T-helper 1 cell treated with Interleukin-12 subunit alpha and Interleukin-12 subunit beta and Interleukin-4 antibody, amounts not matched to agents 30 μg/mL and 1 μg/mL, for 36 hours (primary cell): ENCODE results near the gene PAQR9.
"Not testable (repeated sequence)": the region's sequence is repeated elsewhere in the genome, so short reads cannot be mapped to it uniquely, and the experiment has no call there.

Experiments used
- H3K27ac Mint-ChIP-seq: one replicate; pipeline ENCODE4 v1.8.0; 2021; ENCODE audit warnings: mild to moderate bottlenecking, mixed read lengths
- H3K27me3 Mint-ChIP-seq: one replicate; pipeline ENCODE4 v1.8.0; 2021; ENCODE audit warnings: low read depth, mixed read lengths
- H3K36me3 Mint-ChIP-seq: one replicate; pipeline ENCODE4 v1.8.0; 2021; ENCODE audit warnings: low read depth, mixed read lengths
- H3K4me1 Mint-ChIP-seq: one replicate; pipeline ENCODE4 v1.8.0; 2021; ENCODE audit warnings: low read depth, mixed read lengths
- H3K4me3 Mint-ChIP-seq: one replicate; pipeline ENCODE4 v1.8.0; 2021; ENCODE audit warnings: mild to moderate bottlenecking, moderate library complexity, mixed read lengths
- H3K9me3 Mint-ChIP-seq: one replicate; pipeline ENCODE4 v1.8.0; 2021; ENCODE audit warnings: mixed read lengths

PAQR9 gene

DNA sequence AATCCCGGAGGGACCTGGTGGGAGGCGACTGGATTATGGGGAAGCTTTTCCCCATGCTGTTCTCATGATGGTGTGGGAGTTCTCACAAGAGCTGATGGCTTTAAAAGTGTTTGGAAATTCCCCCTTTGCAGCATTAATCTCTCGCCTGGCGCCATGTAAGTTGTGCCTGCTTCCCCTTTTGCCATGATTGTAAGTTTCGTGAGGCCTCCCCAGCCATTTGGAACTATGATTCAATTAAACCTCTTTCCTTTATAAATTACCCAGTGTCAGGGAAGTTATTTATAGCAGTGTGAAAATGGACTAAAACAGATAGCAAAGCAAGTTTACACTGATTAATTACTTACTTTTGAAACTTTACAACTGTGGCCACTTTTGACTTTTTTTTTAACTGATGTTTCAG, 27.2 kb upstream of the PAQR9 start:
- H3K27ac Mint-ChIP-seq = no peak overlapping the region
- H3K36me3 Mint-ChIP-seq = no peaks in the 10 kb centered on the region

DNA sequence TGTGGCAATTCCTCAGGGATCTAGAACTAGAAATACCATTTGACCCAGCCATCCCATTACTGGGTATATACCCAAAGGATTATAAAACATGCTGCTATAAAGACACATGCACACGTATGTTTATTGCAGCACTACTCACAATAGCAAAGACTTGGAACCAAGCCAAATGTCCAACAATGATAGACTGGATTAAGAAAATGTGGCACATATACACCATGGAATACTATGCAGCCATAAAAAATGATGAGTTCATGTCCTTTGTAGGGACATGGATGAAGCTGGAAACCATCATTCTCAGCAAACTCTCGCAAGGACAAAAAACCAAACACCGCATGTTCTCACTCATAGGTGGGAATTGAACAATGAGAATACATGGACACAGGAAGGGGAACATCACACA, 25.4 kb upstream of the PAQR9 start:
- not testable (repeated sequence) for H3K27ac Mint-ChIP-seq, H3K4me3 Mint-ChIP-seq, H3K9me3 Mint-ChIP-seq, H3K4me1 Mint-ChIP-seq, H3K36me3 Mint-ChIP-seq
- peaks cover 20% of the 10 kb centered on the region for H3K27me3 Mint-ChIP-seq

More for the DNA sequence above, 27.2 kb upstream of the PAQR9 start:
- Mint-ChIP-seq H3K4me3 (no peak overlapping the region), H3K4me1 (peaks cover 9% of the 10 kb centered on the region), H3K27me3 (peaks cover 7% of the 10 kb centered on the region), H3K9me3 (no peaks in the 10 kb centered on the region)

DNA sequence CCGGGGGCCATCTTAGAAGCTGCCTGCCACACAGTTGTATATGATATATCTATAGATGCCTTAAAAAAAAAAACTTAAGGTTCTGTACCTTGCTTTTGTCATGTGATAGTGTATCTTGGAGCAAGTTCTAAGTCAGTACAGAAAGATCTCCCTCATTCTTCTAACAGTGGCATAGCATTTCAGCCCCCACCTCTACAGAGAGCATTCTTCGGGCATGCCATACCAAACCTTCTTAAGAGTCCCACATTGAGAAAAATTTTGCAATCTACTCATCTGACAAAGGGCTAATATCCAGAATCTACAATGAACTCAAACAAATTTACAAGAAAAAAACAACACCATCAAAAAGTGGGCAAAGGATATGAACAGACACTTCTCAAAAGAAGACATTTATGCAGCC, 24.7 kb upstream of the PAQR9 start:
- H3K9me3 Mint-ChIP-seq, H3K4me3 Mint-ChIP-seq, H3K4me1 Mint-ChIP-seq, H3K27ac Mint-ChIP-seq, H3K36me3 Mint-ChIP-seq: not testable (repeated sequence)
- peaks cover 23% of the 10 kb centered on the region for H3K27me3 Mint-ChIP-seq

DNA sequence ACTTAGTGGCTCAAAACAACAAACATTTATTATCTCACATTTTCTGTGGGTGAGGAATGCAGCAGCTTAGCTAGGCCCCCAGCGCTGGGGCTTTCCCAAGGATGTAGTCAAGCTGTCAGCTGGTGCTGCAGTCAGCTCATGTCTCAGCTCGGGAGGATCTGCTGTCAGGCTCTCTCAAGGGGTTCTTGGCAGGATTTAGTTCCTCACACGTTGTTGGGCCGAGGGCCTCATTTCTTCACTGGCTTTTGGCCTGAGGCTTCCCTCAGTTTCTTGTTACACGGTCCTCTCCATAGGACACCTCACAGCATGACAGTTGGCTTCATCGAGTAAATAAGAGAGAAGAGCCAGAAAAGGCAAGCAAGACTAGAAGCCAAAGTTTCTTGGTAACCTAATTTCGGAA, 24.2 kb upstream of the PAQR9 start:
- no peak overlapping the region for H3K4me3 Mint-ChIP-seq
- no peaks in the 10 kb centered on the region for H3K9me3 Mint-ChIP-seq
- peak overlapping the region; percentile 75 for H3K27ac Mint-ChIP-seq
- H3K4me1 Mint-ChIP-seq = peaks cover 4% of the 10 kb centered on the region
- no peaks in the 10 kb centered on the region for H3K36me3 Mint-ChIP-seq
- peaks cover 27% of the 10 kb centered on the region for H3K27me3 Mint-ChIP-seq

DNA sequence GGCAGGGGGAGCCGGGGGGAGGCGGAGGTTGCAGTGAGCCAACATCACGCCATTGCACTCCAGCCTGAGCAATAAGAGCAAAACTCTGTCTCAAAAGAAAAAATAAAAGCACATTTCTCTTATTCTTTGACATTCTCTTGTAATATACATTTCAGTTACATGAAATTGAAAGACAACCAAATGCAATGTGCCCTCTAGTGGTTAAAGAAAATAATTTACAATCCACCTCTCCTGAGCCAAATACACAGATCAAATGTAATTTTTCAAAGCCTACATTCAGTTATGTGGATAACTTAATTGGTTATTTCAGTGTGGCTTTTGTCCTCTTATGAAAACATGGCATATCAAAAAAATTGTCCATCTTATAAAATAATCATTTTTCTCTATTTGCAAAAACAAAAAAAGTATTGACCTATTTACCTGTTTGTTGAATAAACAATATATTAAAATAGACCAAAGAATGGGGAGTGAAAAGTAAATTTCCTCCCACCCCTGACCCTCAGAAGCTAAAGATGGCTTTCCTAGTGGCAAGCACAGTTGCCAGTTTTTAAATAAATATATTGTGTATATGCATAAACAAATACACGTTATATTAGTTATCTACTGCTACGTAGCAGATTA, 23.7 kb upstream of the PAQR9 start:
- Mint-ChIP-seq H3K4me1 (peaks cover 4% of the 10 kb centered on the region), H3K9me3 (no peaks in the 10 kb centered on the region), H3K27ac (no peak overlapping the region), H3K27me3 (peaks cover 29% of the 10 kb centered on the region), H3K36me3 (no peaks in the 10 kb centered on the region), H3K4me3 (no peak overlapping the region)

DNA sequence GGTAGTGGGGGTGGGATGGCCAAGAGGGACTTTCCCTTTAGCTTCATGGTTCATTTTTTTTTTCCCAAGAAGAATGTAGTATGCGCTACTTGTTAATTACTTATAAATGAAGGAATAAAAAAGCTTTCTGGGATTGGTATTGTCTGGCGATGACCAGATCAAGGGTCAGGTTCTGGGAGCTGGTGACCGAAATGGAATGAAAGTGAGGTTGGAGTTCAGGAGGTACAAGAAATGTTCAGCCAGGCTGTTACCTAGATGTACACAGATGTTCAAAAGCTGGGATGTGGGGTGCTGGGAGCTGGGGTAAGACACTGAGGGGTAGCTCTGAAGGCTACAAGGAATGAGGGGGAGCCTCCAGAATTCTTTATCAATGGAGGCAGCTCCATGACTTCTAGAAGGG, 20.8 kb upstream of the PAQR9 start:
- Mint-ChIP-seq H3K36me3 (no peaks in the 10 kb centered on the region), H3K4me1 (peaks cover 4% of the 10 kb centered on the region), H3K27me3 (peaks cover 41% of the 10 kb centered on the region), H3K9me3 (no peaks in the 10 kb centered on the region), H3K4me3 (no peak overlapping the region), H3K27ac (no peak overlapping the region)

DNA sequence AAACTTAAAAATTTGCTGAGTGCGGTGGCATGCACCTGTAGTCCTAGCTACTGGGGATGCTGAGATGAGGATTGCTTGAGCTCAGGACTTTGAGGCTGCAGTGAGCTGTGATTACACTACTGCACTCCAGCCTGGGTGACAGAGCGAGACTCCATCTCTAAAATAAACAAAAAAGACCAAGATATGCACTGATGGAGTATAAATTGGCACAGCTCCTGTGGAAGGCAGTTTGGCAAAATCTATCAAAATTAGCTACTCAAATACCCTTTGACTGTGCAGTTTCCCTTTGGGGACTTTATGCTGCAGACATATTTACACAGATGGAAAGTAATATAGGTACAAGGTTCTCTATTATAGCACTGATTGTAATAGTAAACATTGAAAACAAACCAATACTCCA, 19.8 kb upstream of the PAQR9 start:
- Mint-ChIP-seq H3K9me3 (no peaks in the 10 kb centered on the region), H3K27ac (no peak overlapping the region), H3K4me3 (no peak overlapping the region), H3K27me3 (peaks cover 47% of the 10 kb centered on the region), H3K36me3 (no peaks in the 10 kb centered on the region), H3K4me1 (peaks cover 4% of the 10 kb centered on the region)

DNA sequence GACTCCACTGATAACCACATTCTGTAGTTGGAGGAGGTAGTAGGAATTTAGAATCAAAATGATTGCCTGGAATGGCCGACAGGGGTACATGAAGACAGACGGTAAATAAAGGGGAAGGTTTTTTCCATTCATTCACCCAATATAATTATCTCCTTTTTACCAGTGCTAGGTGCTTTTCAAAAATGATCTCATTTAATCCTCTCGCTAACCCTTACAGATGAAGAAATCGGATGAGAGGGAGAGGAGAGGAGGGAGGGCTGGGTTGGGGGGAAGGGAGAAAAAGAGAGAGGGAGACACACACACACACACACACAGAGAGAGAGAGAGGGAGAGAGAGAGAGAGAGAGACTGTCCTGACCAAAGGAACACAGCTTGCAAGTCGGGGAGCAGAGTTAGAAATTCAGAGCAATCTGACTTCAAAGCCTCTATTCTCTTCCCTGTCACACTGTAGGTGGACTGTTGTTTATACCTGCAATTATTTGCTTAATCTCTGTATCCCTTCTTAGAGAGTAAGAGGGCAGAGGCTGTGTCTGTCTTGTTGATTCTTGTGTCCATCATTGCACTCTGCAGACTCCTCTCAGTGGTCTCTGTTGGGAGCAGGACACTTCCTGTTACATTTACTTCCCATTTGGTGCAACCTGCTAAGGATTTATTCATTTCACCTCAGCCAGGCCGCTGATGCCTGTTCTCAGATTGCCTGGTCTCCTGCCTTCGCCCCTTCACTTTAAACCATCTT, 18.7 kb upstream of the PAQR9 start:
- H3K4me3 Mint-ChIP-seq = no peak overlapping the region
- H3K9me3 Mint-ChIP-seq = no peaks in the 10 kb centered on the region
- no peaks in the 10 kb centered on the region for H3K4me1 Mint-ChIP-seq
- peaks cover 47% of the 10 kb centered on the region for H3K27me3 Mint-ChIP-seq
- no peaks in the 10 kb centered on the region for H3K36me3 Mint-ChIP-seq
- no peak overlapping the region for H3K27ac Mint-ChIP-seq

DNA sequence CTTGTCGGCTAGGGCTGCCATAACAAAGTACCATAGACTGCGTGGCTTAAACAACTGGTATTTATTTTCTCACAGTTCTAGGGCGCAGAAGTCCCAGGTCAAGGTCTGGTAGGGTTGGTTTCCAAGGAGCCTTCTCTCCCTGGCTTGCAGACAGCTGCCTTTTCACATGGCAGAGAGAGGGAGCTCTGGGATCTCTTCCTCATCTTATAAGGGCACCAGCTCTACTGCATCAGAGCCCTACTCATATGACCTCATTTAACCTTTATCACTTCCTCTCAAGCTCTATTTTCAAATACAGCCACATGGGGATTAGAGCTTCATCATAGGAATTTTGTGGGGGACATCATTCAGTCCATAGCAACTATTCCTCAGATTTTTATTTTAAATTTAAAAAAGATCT, 17.6 kb upstream of the PAQR9 start:
- Mint-ChIP-seq H3K36me3 (no peaks in the 10 kb centered on the region), H3K27ac (no peak overlapping the region), H3K9me3 (no peaks in the 10 kb centered on the region), H3K4me3 (no peak overlapping the region), H3K27me3 (peaks cover 51% of the 10 kb centered on the region), H3K4me1 (no peaks in the 10 kb centered on the region)

DNA sequence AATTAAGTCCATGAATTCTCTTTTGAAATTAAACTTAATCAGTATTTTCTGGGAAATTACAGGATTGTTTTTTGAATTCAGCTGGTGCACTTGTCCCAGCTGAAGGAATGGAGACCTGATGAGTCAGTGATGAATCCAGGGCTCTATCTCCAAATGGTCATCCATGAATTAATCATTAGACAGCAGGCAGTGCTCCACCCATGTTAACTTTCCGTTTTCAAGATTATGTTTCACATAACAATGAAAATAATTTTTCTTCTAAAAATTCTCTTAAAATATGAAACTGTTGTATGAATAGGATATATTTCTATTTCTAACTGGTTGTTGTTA, 13.9 kb upstream of the PAQR9 start:
- Mint-ChIP-seq H3K27ac (no peak overlapping the region), H3K4me1 (no peaks in the 10 kb centered on the region), H3K4me3 (no peak overlapping the region), H3K9me3 (no peaks in the 10 kb centered on the region), H3K36me3 (no peaks in the 10 kb centered on the region), H3K27me3 (peaks cover 32% of the 10 kb centered on the region)

DNA sequence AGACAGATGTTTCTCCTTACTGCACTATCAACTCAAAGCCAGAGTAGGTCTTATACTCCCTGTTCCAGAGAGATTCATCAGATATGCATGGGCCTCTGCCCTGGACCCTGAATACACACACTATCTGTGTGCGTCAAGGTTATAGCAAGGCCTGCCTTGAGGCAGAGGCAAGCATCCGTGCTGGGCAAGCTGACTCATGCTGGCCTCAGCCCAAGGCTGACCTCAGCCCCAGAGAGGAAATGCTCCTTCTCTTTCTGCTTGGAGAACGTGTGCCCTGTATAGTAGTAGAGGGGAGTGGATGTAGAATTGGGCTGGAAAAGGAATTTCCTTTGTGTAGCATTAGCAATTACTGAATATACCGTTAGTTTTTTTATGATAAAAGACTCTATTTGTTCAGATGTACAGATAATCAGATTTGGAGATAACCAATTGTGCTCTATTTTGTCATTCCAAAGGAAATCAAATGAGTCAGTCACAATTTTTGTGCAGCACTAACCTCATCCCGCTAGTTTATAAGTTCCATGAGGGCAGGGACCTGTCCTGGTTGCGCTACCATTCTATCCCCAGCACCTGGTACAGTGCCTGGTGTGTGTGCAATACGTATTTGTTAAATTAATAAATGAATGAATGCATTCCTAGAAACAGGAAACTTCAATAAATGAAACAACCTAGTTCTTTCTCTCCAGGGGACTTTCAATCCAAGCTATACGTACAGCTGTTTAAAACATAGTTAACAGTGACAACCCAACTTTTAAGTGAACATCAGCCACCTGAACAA, 13.3 kb upstream of the PAQR9 start:
- Mint-ChIP-seq H3K27ac (no peak overlapping the region), H3K4me1 (no peaks in the 10 kb centered on the region), H3K4me3 (no peak overlapping the region), H3K36me3 (no peaks in the 10 kb centered on the region), H3K9me3 (no peaks in the 10 kb centered on the region), H3K27me3 (peaks cover 36% of the 10 kb centered on the region)

DNA sequence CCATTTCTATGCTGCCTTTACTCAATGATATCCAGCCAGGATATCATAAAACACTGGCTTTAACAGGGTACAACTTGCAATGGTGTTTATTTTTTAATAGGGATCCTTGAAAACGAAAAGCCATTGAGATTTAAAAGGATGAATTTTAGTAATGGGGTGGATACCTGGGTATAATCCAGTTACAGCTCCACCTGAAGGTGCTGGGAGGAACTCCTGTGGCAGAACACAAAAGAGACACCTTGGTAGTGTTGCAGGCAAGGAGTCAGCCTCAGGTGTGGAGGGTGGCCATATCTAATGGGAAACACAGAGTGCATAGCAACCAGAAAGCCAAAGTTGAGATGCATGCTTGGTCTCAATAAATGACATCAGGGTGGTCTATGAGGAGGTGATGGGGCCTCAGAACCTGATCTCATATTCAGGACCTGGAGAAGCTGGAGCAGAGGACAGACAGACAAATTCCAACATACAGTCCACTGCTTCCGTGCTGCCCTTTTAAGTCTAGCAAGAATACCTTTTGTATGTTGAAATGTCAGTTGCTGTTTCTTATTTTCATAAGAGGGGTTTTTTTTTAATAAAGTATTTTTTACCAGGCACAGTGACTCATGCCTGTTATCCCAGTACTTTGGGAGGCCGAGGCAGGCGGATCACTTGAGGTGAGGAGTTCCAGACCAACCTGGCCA, 12.0 kb upstream of the PAQR9 start:
- H3K36me3 Mint-ChIP-seq = no peaks in the 10 kb centered on the region
- H3K9me3 Mint-ChIP-seq = no peaks in the 10 kb centered on the region
- no peak overlapping the region for H3K27ac Mint-ChIP-seq
- peaks cover 40% of the 10 kb centered on the region for H3K27me3 Mint-ChIP-seq
- H3K4me3 Mint-ChIP-seq = no peak overlapping the region
- H3K4me1 Mint-ChIP-seq = no peaks in the 10 kb centered on the region

DNA sequence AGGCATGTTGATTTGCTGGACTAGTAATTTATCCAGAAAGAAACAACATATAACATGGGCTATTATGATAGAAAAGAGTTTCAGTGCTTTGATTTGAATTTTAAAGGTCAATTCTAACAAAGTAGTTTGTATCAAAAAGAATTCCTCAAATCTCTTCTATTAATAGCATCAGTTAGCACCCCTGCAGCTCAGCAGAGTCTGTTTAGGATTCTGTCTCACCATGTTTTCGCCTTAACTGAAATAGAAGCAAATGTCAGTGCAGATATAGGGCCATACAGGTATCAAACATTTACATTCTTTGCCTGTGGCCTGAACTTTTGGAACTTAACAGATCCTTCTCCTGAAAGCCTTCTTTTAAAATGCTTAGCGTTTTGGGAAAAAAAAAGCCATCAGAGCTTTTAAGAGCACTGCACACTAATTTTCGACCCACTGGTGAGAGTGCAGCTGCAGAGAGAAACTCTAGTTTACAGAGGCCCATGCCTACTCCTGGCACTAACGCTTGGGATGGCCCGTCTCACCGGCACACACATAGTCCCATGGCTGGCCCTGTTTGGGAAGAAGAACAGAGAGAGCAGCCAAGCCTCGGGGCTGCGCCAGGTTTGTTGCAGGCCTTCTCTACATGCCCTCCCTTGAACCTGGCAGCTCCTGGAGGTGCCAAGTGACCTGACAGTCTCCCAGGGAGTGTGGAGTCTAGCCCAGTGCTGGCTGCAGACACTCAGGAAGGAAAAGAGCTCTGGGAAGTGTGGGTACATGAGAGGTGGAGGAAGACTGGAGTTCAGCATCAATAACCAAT, 9.9 kb upstream of the PAQR9 start:
- H3K27me3 Mint-ChIP-seq = peaks cover 32% of the 10 kb centered on the region

DNA sequence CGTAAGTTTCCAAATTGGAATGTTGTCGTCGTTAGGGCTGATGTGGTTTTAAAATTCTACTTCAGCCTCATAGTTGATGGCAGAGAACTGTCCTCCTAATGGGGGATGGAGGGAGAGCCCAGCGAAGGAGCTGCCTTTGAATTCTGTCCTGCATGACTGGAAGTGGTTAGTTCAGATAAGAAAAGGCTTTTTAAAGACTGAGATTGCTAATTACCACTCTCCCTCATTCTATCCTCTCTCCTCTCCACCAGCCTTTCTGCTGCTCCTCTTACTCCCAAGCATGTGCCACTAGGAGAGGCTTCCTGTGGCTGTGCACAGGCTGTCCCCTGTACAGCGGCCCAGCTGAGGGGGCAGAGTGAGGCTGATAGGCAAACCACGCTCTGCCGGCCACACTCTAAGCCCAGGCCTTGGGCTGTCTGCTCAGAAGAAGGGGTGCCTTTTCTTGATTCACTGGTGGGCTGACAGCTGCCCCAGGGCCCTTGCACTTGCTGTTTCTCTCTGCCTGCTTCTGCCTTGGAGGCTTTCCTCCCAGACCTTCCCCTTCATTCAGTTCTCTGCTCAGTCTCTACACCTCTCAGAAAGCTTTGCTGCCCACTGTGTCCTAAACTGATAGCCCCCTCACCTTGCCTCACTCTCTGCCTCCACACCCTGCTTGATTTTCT, 8.7 kb upstream of the PAQR9 start:
- Mint-ChIP-seq H3K9me3 (no peaks in the 10 kb centered on the region), H3K4me1 (no peaks in the 10 kb centered on the region), H3K27ac (no peak overlapping the region), H3K4me3 (no peak overlapping the region), H3K27me3 (peaks cover 36% of the 10 kb centered on the region), H3K36me3 (no peaks in the 10 kb centered on the region)

More for the DNA sequence above, 9.9 kb upstream of the PAQR9 start:
- Mint-ChIP-seq H3K9me3 (no peaks in the 10 kb centered on the region), H3K36me3 (no peaks in the 10 kb centered on the region), H3K4me3 (no peak overlapping the region), H3K27ac (no peak overlapping the region), H3K4me1 (no peaks in the 10 kb centered on the region)
